HepG2 (cell line): ENCODE data around the gene FANCE. TPM values are rescaled to one million over a fixed set of nuclear protein-coding genes. Genes with fewer than 3 reads are reported as not detected.
A peak's percentile ranks its signal among the peaks of the same experiment; 100 is the strongest.

Experiments
- CBFB ChIP-seq: sonication (generic); formaldehyde crosslinking; IDR thresholded peaks from 2 replicates; pipeline ENCODE4 v1.4.0; 2020; ENCODE audit warnings: missing genetic modification reagents
- HINFP ChIP-seq: sonication (generic); formaldehyde crosslinking; IDR thresholded peaks from 2 replicates; pipeline ENCODE4 v1.4.0; 2020; ENCODE audit warnings: low read depth, mild to moderate bottlenecking, missing genetic modification reagents
- IKZF1 ChIP-seq: fragments of 450-650 bp; IDR thresholded peaks from 2 replicates; pipeline ENCODE4 v1.7.1; 2016
- IRX3 ChIP-seq: sonication (generic); formaldehyde crosslinking; IDR thresholded peaks from 2 replicates; pipeline ENCODE4 v1.8.1; 2023; ENCODE audit warnings: mild to moderate bottlenecking, low read depth, missing genetic modification reagents, borderline replicate concordance
- KLF6 ChIP-seq: IDR thresholded peaks from 2 replicates; pipeline ENCODE4 v1.8.0; 2016; ENCODE audit warnings: missing biosample characterization, missing genetic modification reagents
- LRRFIP1 ChIP-seq: sonication (generic); formaldehyde crosslinking; conservative IDR thresholded peaks from 2 replicates; pipeline ENCODE4 v1.4.0; 2020; ENCODE audit warnings: missing genetic modification reagents
- MIER2 ChIP-seq: IDR thresholded peaks from 2 replicates; pipeline ENCODE4 v1.6.1; 2016; ENCODE audit warnings: missing biosample characterization, missing genetic modification reagents
- NBN ChIP-seq: fragments of 450-650 bp; conservative IDR thresholded peaks from 2 replicates; pipeline ENCODE4 v1.6.1; 2017
- NR0B2 ChIP-seq: sonication (generic); formaldehyde crosslinking; IDR thresholded peaks from 2 replicates; pipeline ENCODE4 v1.4.0; 2020; ENCODE audit warnings: mild to moderate bottlenecking, missing genetic modification reagents
- RFX5 ChIP-seq: IDR thresholded peaks from 2 replicates; pipeline ENCODE4 v1.6.1; 2011; ENCODE audit warnings: low read depth, low read length, improper control_type of control experiment
- RNF219 ChIP-seq: sonication (generic); formaldehyde crosslinking; IDR thresholded peaks from 2 replicates; pipeline ENCODE4 v1.5.0; 2020; ENCODE audit warnings: mild to moderate bottlenecking, missing genetic modification reagents
- ZBTB40 ChIP-seq, 2 experiments: fragments of 450-650 bp in 1 of 2; sonication (generic) in 1 of 2; formaldehyde crosslinking in 1 of 2; IDR thresholded peaks; 2 replicates each; pipeline versions ENCODE4 v1.6.1 to v1.8.0; 2016 to 2022; ENCODE audit warnings: antibody characterized with exemption in 1 of 2, mild to moderate bottlenecking in 1 of 2, missing genetic modification reagents in 1 of 2
- polyA plus RNA-seq, 8 experiments: library from polyadenylated mRNA; depleted of rRNA in 3 of 8; stranded (reverse) in 7 of 8; unstranded in 1 of 8; fragments of >200 nt; fragmentation: Illumina TruSeq in 4 of 8; extraction: Trizol in 4 of 8; gene quantifications; 2 replicates each; pipeline versions ENCODE4 v1.2.1 to v1.2.3, GENCODE V29; 2011 to 2016; ENCODE audit warnings: low read depth in 4 of 8, missing spikeins in 1 of 8, mixed read lengths in 1 of 8; ENCODE audit not compliant: insufficient read depth in 1 of 8
- total RNA-seq, 5 experiments: library from RNA; depleted of rRNA; stranded (reverse); fragments of >200 nt; fragmentation: Illumina TruSeq; extraction: Trizol; gene quantifications; 2 replicates each; pipeline ENCODE4 v1.2.3, GENCODE V29; 2016; ENCODE audit warnings: low read depth in 1 of 5

Gene FANCE
- total and polyA plus RNA-seq, 2 of the 13 experiments (the other 11 are each of a cell fraction or from before 2014, with no cell fraction given): 7.1 to 11.2 TPM

GRCh38 chr6:35452183-35453090 lies at the start of gene FANCE (continued):
- TF ChIP-seq ZBTB40 (IDR thresholded peaks at IDR 0.05): no peak
- TF ChIP-seq ZBTB40 (CRISPR knock-in tag; IDR thresholded peaks at IDR 0.05): 0 out of 2 replicates have a peak, but pooled peaks have one; percentile 53
- no peak for TF ChIP-seq RNF219 (CRISPR knock-in tag)
- peak; percentile 35; the same call in 1 of the 2 replicates for TF ChIP-seq NR0B2
- TF ChIP-seq IRX3 (CRISPR knock-in tag): peak; percentile 93
- TF ChIP-seq IKZF1: no peak
- no peak for TF ChIP-seq LRRFIP1 (CRISPR knock-in tag)
- no peak for TF ChIP-seq NBN
- peak; percentile 77 for TF ChIP-seq CBFB (CRISPR knock-in tag)
- TF ChIP-seq HINFP (CRISPR knock-in tag): no peak; the same call in 1 of the 2 replicates
- TF ChIP-seq RFX5: no peak
- TF ChIP-seq KLF6 (CRISPR knock-in tag): peak; percentile 72
- TF ChIP-seq MIER2 (CRISPR knock-in tag): no peak
